Peyer's patch (tissue), 4 donors: ENCODE results near the gene GNG7. TPM values are rescaled to one million over a fixed set of nuclear protein-coding genes. Genes with fewer than 3 reads are reported as not detected.
A peak's percentile ranks its signal among the peaks of the same experiment; 100 is the strongest.
"Not testable (repeated sequence)": the region's sequence is repeated elsewhere in the genome, so short reads cannot be mapped to it uniquely, and the experiment has no call there.

Source experiments
- DNase-seq, 3 donors: peaks; one replicate each; pipeline ENCODE4 v3.0.0-alpha.2; 2017 to 2019
- H3K27ac ChIP-seq, 4 donors: fragments of 200-600 bp; sonication (generic); one replicate each; pipeline ENCODE4 v1.5.1; 2016 to 2019
- H3K27me3 ChIP-seq, 2 donors: fragments of 200-600 bp; sonication (generic); one replicate each; pipeline ENCODE4 v1.5.1; 2019
- H3K36me3 ChIP-seq, 3 donors: fragments of 200-600 bp; sonication (generic); one replicate each; pipeline ENCODE4 v1.5.1; 2016 to 2019
- H3K4me1 ChIP-seq, 4 donors: fragments of 200-600 bp; sonication (generic); one replicate each; pipeline ENCODE4 v1.5.1; 2016 to 2019
- H3K4me3 ChIP-seq, 4 donors: fragments of 200-600 bp; sonication (generic); 1 replicate in 3 of 4; 2 replicates in 1 of 4; pipeline ENCODE4 v1.5.1; 2016 to 2019; ENCODE audit warnings: mild to moderate bottlenecking in 1 of 4
- H3K9me3 ChIP-seq, 4 donors: fragments of 200-600 bp; sonication (generic); one replicate each; pipeline ENCODE4 v1.5.1; 2016 to 2019; ENCODE audit warnings: mild to moderate bottlenecking in 1 of 4
- CTCF ChIP-seq, 6 experiments: fragments of 450-650 bp in 4 of 6; fragments of 200-600 bp in 2 of 6; sonication (generic) in 1 of 6; IDR thresholded peaks; one replicate each; pipeline ENCODE4 v1.5.1; 2017 to 2019; ENCODE audit warnings: antibody characterized with exemption in 6 of 6, mild to moderate bottlenecking in 3 of 6, moderate library complexity in 1 of 6
- POLR2A ChIP-seq, 2 donors: fragments of 450-650 bp; IDR thresholded peaks; one replicate each; pipeline ENCODE4 v1.5.1; 2017; ENCODE audit warnings: antibody characterized with exemption in 2 of 2, mild to moderate bottlenecking in 2 of 2, moderate library complexity in 2 of 2
- total RNA-seq, 4 donors: library from RNA; depleted of rRNA; stranded (reverse); fragments of >200 nt; gene quantifications; one replicate each; pipeline ENCODE4 v1.1.0, GENCODE V29; 2016

The GNG7 gene
- total RNA-seq, 4 donors from 2014 or later = 1.2 to 14.9 (median 2.0) TPM

GRCh38 chr19:2612619-2613249 is 89.8 kb downstream of the GNG7 start:
- TF ChIP-seq CTCF (IDR thresholded peaks at IDR 0.05) = no peak
- TF ChIP-seq POLR2A (IDR thresholded peaks at IDR 0.05) = no peak
- peaks cover 0 to 2% (median 0%) of the 10 kb centered on the region in 4 donors for H3K9me3 ChIP-seq
- peaks cover 0 to 49% (median 6%) of the 10 kb centered on the region in 4 donors for H3K4me1 ChIP-seq
- no peak overlapping the region for H3K4me3 ChIP-seq
- DNase-seq = no peak
- H3K27ac ChIP-seq = peak overlapping the region in 1 of 4 donors; percentile 60
- H3K36me3 ChIP-seq = no peaks in the 10 kb centered on the region
- H3K27me3 ChIP-seq = no peaks in the 10 kb centered on the region

GRCh38 chr19:2611483-2612464 is 90.7 kb downstream of the GNG7 start:
- DNase-seq = no peak
- Histone ChIP-seq H3K9me3 (peaks cover 0 to 2% (median 0%) of the 10 kb centered on the region in 4 donors), H3K4me3 (no peak overlapping the region), H3K36me3 (no peaks in the 10 kb centered on the region), H3K4me1 (peaks cover 0 to 45% (median 8%) of the 10 kb centered on the region in 4 donors), H3K27me3 (no peaks in the 10 kb centered on the region), H3K27ac (peak overlapping the region in 1 of 4 donors; percentile 85)
- TF ChIP-seq CTCF (IDR thresholded peaks at IDR 0.05) (no peak), POLR2A (IDR thresholded peaks at IDR 0.05) (no peak)

- H3K36me3 ChIP-seq = no peaks in the 10 kb centered on the region
- no peaks in the 10 kb centered on the region for H3K27me3 ChIP-seq
- peak overlapping the region; percentile 52 to 85 (median 61) for H3K27ac ChIP-seq
- TF ChIP-seq CTCF (IDR thresholded peaks at IDR 0.05) (peak; percentile 97 to 99 (median 98)), POLR2A (IDR thresholded peaks at IDR 0.05) (peak in 1 of 2 donors; percentile 27)
- peak; percentile 91 to 97 (median 97) for DNase-seq
- H3K4me3 ChIP-seq = peak overlapping the region; percentile 26 to 63 (median 46)
- peaks cover 0 to 41% (median 8%) of the 10 kb centered on the region in 4 donors for H3K4me1 ChIP-seq
- peaks cover 0 to 2% (median 0%) of the 10 kb centered on the region in 4 donors for H3K9me3 ChIP-seq
These were observed 91.6 kb downstream of the GNG7 start for GRCh38 chr19:2610637-2611482.

- Histone ChIP-seq H3K27ac (peak overlapping the region in 1 of 4 donors; percentile 85), H3K9me3 (no peaks in the 10 kb centered on the region), H3K36me3 (no peaks in the 10 kb centered on the region), H3K27me3 (no peaks in the 10 kb centered on the region), H3K4me3 (no peak overlapping the region), H3K4me1 (peaks cover 0 to 41% (median 8%) of the 10 kb centered on the region in 4 donors)
- TF ChIP-seq CTCF (IDR thresholded peaks at IDR 0.05) (no peak), POLR2A (IDR thresholded peaks at IDR 0.05) (no peak)
- DNase-seq = peak; percentile 23 to 45 (median 33)
These were observed 92.9 kb downstream of the GNG7 start for GRCh38 chr19:2609389-2610116.

GRCh38 chr19:2609034-2609388 is 93.5 kb downstream of the GNG7 start:
- H3K9me3 ChIP-seq, H3K27me3 ChIP-seq, H3K36me3 ChIP-seq, H3K4me3 ChIP-seq: not testable (repeated sequence)
- peaks cover 0 to 38% (median 8%) of the 10 kb centered on the region in 4 donors for H3K4me1 ChIP-seq
- peak in 1 of 3 donors; percentile 3 for DNase-seq
- peak overlapping the region in 1 of 4 donors; percentile 85 for H3K27ac ChIP-seq
